D721Med (cell line): ENCODE measurements around the gene VPS26B.

Experiments used
- DNase-seq: peaks from one replicate; pipeline ENCODE4 v3.0.0; 2011; ENCODE audit warnings: low spot score; ENCODE audit not compliant: insufficient read length
- FAIRE-seq: peaks from 2 replicates; lab custom pipeline; 2011; peaks lifted over from hg19 to GRCh38; lab: Jason Lieb, UNC
- CTCF ChIP-seq: IDR thresholded peaks from 2 replicates; pipeline ENCODE4 v1.5.1; 2012; ENCODE audit warnings: mild to moderate bottlenecking, control low read depth; ENCODE audit not compliant: insufficient read depth; ENCODE audit errors: missing control alignments

The VPS26B gene

GRCh38 chr11:134223121-134223520, 1.4 kb upstream of the VPS26B start:
- FAIRE-seq (no peak), DNase-seq (no peak)
- no peak for TF ChIP-seq CTCF

GRCh38 chr11:134224710-134225664, 516 bp downstream of the VPS26B start:
- DNase-seq, result no peak
- no peak for TF ChIP-seq CTCF
- no peak for FAIRE-seq

- no peak for FAIRE-seq
- DNase-seq, result no peak
- TF ChIP-seq CTCF, result no peak
Observed at GRCh38 chr11:134226806-134227325, 2.4 kb downstream of the VPS26B start.

- FAIRE-seq, result no peak
- no peak for TF ChIP-seq CTCF
- DNase-seq, result no peak
Observed at GRCh38 chr11:134228625-134229024, 4.2 kb downstream of the VPS26B start.

- TF ChIP-seq CTCF, result no peak
- DNase-seq (no peak), FAIRE-seq (no peak)
Observed at GRCh38 chr11:134229126-134229790, 4.8 kb downstream of the VPS26B start.

GRCh38 chr11:134230339-134230738, 5.9 kb downstream of the VPS26B start:
- no peak for DNase-seq
- TF ChIP-seq CTCF, result no peak
- FAIRE-seq, result no peak
